Measurements from ENCODE around the gene C20orf96.

C20orf96 gene

GRCh38 chr20:325889-326644, 35.5 kb upstream of the C20orf96 start:
- no peak for FAIRE-seq

GRCh38 chr20:325045-325888, 34.7 kb upstream of the C20orf96 start, which contains the start of gene SOX12:
Gene SOX12 (plus strand): TSS chr20:325552. CDS start chr20:325925, 373 bp downstream.
- peak; percentile 91 for DNase-seq (ENCODE audit: insufficient read length)
- TF ChIP-seq POLR2A (IDR thresholded peaks at IDR 0.05; ENCODE audit: low read depth, low read length) (peak; percentile 47; the same call in 1 of the 2 replicates), POLR2AphosphoS5 (IDR thresholded peaks at IDR 0.05; ENCODE audit: low read depth, low read length) (peak; percentile 36; the same call in 1 of the 2 replicates), TAF1 (IDR thresholded peaks at IDR 0.05; ENCODE audit: borderline replicate concordance, low read depth, low read length) (peak; percentile 67; the same call in 1 of the 2 replicates)
- FAIRE-seq = peak; percentile 88

More at GRCh38 chr20:325889-326644, 35.5 kb upstream of the C20orf96 start:
- TF ChIP-seq POLR2AphosphoS5 (IDR thresholded peaks at IDR 0.05; ENCODE audit: low read depth, low read length) = no peak
- no peak for TF ChIP-seq POLR2A (IDR thresholded peaks at IDR 0.05; ENCODE audit: low read depth, low read length)
- no peak for TF ChIP-seq TAF1 (IDR thresholded peaks at IDR 0.05; ENCODE audit: borderline replicate concordance, low read depth, low read length)
- DNase-seq (ENCODE audit: insufficient read length) = peak; percentile 43

- DNase-seq (ENCODE audit: insufficient read length) (peak; percentile 83), FAIRE-seq (peak; percentile 92)
- TF ChIP-seq POLR2AphosphoS5 (IDR thresholded peaks at IDR 0.05; ENCODE audit: low read depth, low read length) (peak; percentile 37), TAF1 (IDR thresholded peaks at IDR 0.05; ENCODE audit: borderline replicate concordance, low read depth, low read length) (no peak), POLR2A (IDR thresholded peaks at IDR 0.05; ENCODE audit: low read depth, low read length) (peak; percentile 75; the same call in 1 of the 2 replicates)
These were observed 33.9 kb upstream of the C20orf96 start for GRCh38 chr20:324177-325044.

- TF ChIP-seq POLR2AphosphoS5 (IDR thresholded peaks at IDR 0.05; ENCODE audit: low read depth, low read length) (no peak), TAF1 (IDR thresholded peaks at IDR 0.05; ENCODE audit: borderline replicate concordance, low read depth, low read length) (no peak), POLR2A (IDR thresholded peaks at IDR 0.05; ENCODE audit: low read depth, low read length) (no peak)
- no peak for FAIRE-seq
- no peak for DNase-seq (ENCODE audit: insufficient read length)
These were observed 25.9 kb upstream of the C20orf96 start for GRCh38 chr20:316316-317068.

GRCh38 chr20:313948-314347, 23.4 kb upstream of the C20orf96 start:
- DNase-seq (ENCODE audit: insufficient read length) (no peak), FAIRE-seq (peak; percentile 5)
- TF ChIP-seq TAF1 (IDR thresholded peaks at IDR 0.05; ENCODE audit: borderline replicate concordance, low read depth, low read length) = no peak
- TF ChIP-seq POLR2A (IDR thresholded peaks at IDR 0.05; ENCODE audit: low read depth, low read length) = no peak
- TF ChIP-seq POLR2AphosphoS5 (IDR thresholded peaks at IDR 0.05; ENCODE audit: low read depth, low read length) = no peak

- DNase-seq (ENCODE audit: insufficient read length) = no peak
- TF ChIP-seq POLR2A (IDR thresholded peaks at IDR 0.05; ENCODE audit: low read depth, low read length) = no peak
- no peak for TF ChIP-seq POLR2AphosphoS5 (IDR thresholded peaks at IDR 0.05; ENCODE audit: low read depth, low read length)
- TF ChIP-seq TAF1 (IDR thresholded peaks at IDR 0.05; ENCODE audit: borderline replicate concordance, low read depth, low read length) = no peak
- no peak for FAIRE-seq
These were observed 22.9 kb upstream of the C20orf96 start for GRCh38 chr20:313402-313801.

- no peak for TF ChIP-seq POLR2A (IDR thresholded peaks at IDR 0.05; ENCODE audit: low read depth, low read length)
- TF ChIP-seq TAF1 (IDR thresholded peaks at IDR 0.05; ENCODE audit: borderline replicate concordance, low read depth, low read length) = no peak
- DNase-seq (ENCODE audit: insufficient read length) = no peak
- FAIRE-seq = no peak
These were observed 22.3 kb upstream of the C20orf96 start for GRCh38 chr20:312866-313265.

- TF ChIP-seq TAF1 (IDR thresholded peaks at IDR 0.05; ENCODE audit: borderline replicate concordance, low read depth, low read length) (no peak), POLR2A (IDR thresholded peaks at IDR 0.05; ENCODE audit: low read depth, low read length) (no peak), POLR2AphosphoS5 (IDR thresholded peaks at IDR 0.05; ENCODE audit: low read depth, low read length) (no peak)
These were observed 21.5 kb upstream of the C20orf96 start for GRCh38 chr20:312067-312466.

GRCh38 chr20:311609-312008, 21.1 kb upstream of the C20orf96 start:
- no peak for DNase-seq (ENCODE audit: insufficient read length)
- FAIRE-seq = no peak
- TF ChIP-seq POLR2A (IDR thresholded peaks at IDR 0.05; ENCODE audit: low read depth, low read length) = no peak
- no peak for TF ChIP-seq TAF1 (IDR thresholded peaks at IDR 0.05; ENCODE audit: borderline replicate concordance, low read depth, low read length)
- TF ChIP-seq POLR2AphosphoS5 (IDR thresholded peaks at IDR 0.05; ENCODE audit: low read depth, low read length) = no peak

More at GRCh38 chr20:312067-312466, 21.5 kb upstream of the C20orf96 start:
- FAIRE-seq = no peak
- DNase-seq (ENCODE audit: insufficient read length) = no peak

GRCh38 chr20:310645-311044, 20.1 kb upstream of the C20orf96 start:
- no peak for DNase-seq (ENCODE audit: insufficient read length)
- FAIRE-seq = no peak
- TF ChIP-seq POLR2A (IDR thresholded peaks at IDR 0.05; ENCODE audit: low read depth, low read length) (no peak), TAF1 (IDR thresholded peaks at IDR 0.05; ENCODE audit: borderline replicate concordance, low read depth, low read length) (no peak), POLR2AphosphoS5 (IDR thresholded peaks at IDR 0.05; ENCODE audit: low read depth, low read length) (no peak)
